Stimulated activated naive CD8-positive, alpha-beta T cell treated with anti-CD3 and anti-CD28 coated beads, Interleukin-15, Interleukin-2, amounts not matched to agents 100 ng/mL and 50 ng/mL, for 24 hours (primary cell): ENCODE measurements around the gene CPEB1.
"Not testable (repeated sequence)": the region's sequence is repeated elsewhere in the genome, so short reads cannot be mapped to it uniquely, and the experiment has no call there.

Experiments
- H3K27ac Mint-ChIP-seq: one replicate; pipeline ENCODE4 v1.8.0; 2021; ENCODE audit warnings: mild to moderate bottlenecking, mixed read lengths
- H3K27me3 Mint-ChIP-seq: one replicate; pipeline ENCODE4 v1.8.0; 2021; ENCODE audit warnings: mixed read lengths
- H3K36me3 Mint-ChIP-seq: one replicate; pipeline ENCODE4 v1.8.0; 2021; ENCODE audit warnings: low read depth, mixed read lengths
- H3K4me1 Mint-ChIP-seq: one replicate; pipeline ENCODE4 v1.8.0; 2021; ENCODE audit warnings: low read depth, mixed read lengths
- H3K4me3 Mint-ChIP-seq: one replicate; pipeline ENCODE4 v1.8.0; 2021; ENCODE audit warnings: mild to moderate bottlenecking, mixed read lengths
- H3K9me3 Mint-ChIP-seq: one replicate; pipeline ENCODE4 v1.8.0; 2021; ENCODE audit warnings: mixed read lengths

Gene CPEB1

GRCh38 chr15:82505842-82506241 lies 141.3 kb downstream of the CPEB1 start:
- not testable (repeated sequence) for H3K36me3 Mint-ChIP-seq, H3K9me3 Mint-ChIP-seq, H3K27me3 Mint-ChIP-seq

GRCh38 chr15:82504074-82504473 lies 143.1 kb downstream of the CPEB1 start:
- H3K9me3 Mint-ChIP-seq, H3K27ac Mint-ChIP-seq, H3K4me1 Mint-ChIP-seq: not testable (repeated sequence)

More at GRCh38 chr15:82505842-82506241, 141.3 kb downstream of the CPEB1 start:
- H3K4me1 Mint-ChIP-seq, H3K27ac Mint-ChIP-seq, H3K4me3 Mint-ChIP-seq: not testable (repeated sequence)

GRCh38 chr15:82502700-82503339 lies 144.3 kb downstream of the CPEB1 start:
- not testable (repeated sequence) for H3K27ac Mint-ChIP-seq, H3K36me3 Mint-ChIP-seq, H3K4me3 Mint-ChIP-seq, H3K9me3 Mint-ChIP-seq, H3K27me3 Mint-ChIP-seq, H3K4me1 Mint-ChIP-seq

More at GRCh38 chr15:82504074-82504473, 143.1 kb downstream of the CPEB1 start:
- not testable (repeated sequence) for H3K4me3 Mint-ChIP-seq, H3K27me3 Mint-ChIP-seq, H3K36me3 Mint-ChIP-seq

GRCh38 chr15:82500772-82501171 lies 146.4 kb downstream of the CPEB1 start:
- not testable (repeated sequence) for H3K9me3 Mint-ChIP-seq, H3K4me1 Mint-ChIP-seq, H3K27me3 Mint-ChIP-seq, H3K36me3 Mint-ChIP-seq, H3K27ac Mint-ChIP-seq, H3K4me3 Mint-ChIP-seq

- H3K9me3 Mint-ChIP-seq, H3K4me1 Mint-ChIP-seq, H3K27ac Mint-ChIP-seq, H3K27me3 Mint-ChIP-seq, H3K36me3 Mint-ChIP-seq, H3K4me3 Mint-ChIP-seq: not testable (repeated sequence)
Measured at GRCh38 chr15:82497978-82498377, 149.2 kb downstream of the CPEB1 start.
